HG02642 (cell line): ENCODE measurements around the gene NADSYN1.
A peak's percentile ranks its signal among the peaks of the same experiment; 100 is the strongest.
"Not testable (repeated sequence)": the region's sequence is repeated elsewhere in the genome, so short reads cannot be mapped to it uniquely, and the experiment has no call there.

Source experiments
- ATAC-seq: cut with Tn5 transposase; IDR thresholded peaks from one replicate; pipeline ENCODE4 v1.9.1; 2021; ENCODE audit warnings: mild to moderate bottlenecking; ENCODE audit not compliant: unreplicated experiment, poor library complexity

Gene NADSYN1

GRCh38 chr11:71518506-71519471 is 65.8 kb downstream of the NADSYN1 start:
- no peak for ATAC-seq

- ATAC-seq = no peak
Measured at GRCh38 chr11:71519546-71519945, 66.5 kb downstream of the NADSYN1 start.

- no peak for ATAC-seq
Measured at GRCh38 chr11:71525188-71525937, 72.4 kb downstream of the NADSYN1 start.

GRCh38 chr11:71525938-71526495 is 73.0 kb downstream of the NADSYN1 start:
- no peak for ATAC-seq

GRCh38 chr11:71526796-71527575 is 74.0 kb downstream of the NADSYN1 start, which contains the start of gene KRTAP5-7:
Gene KRTAP5-7, plus strand, starts transcription at chr11:71527267. Its CDS starts 34 bp downstream, at chr11:71527301.
- not testable (repeated sequence) for ATAC-seq

GRCh38 chr11:71527576-71528210 is 74.7 kb downstream of the NADSYN1 start:
- ATAC-seq = no peak

GRCh38 chr11:71530602-71531001 is 77.6 kb downstream of the NADSYN1 start:
- no peak for ATAC-seq

GRCh38 chr11:71532036-71532610 is 79.1 kb downstream of the NADSYN1 start:
- ATAC-seq = no peak

- not testable (repeated sequence) for ATAC-seq
Measured at GRCh38 chr11:71534711-71535608, 82.0 kb downstream of the NADSYN1 start.

GRCh38 chr11:71535825-71536224 is 82.8 kb downstream of the NADSYN1 start:
- ATAC-seq = no peak

GRCh38 chr11:71537537-71537936 is 84.5 kb downstream of the NADSYN1 start:
- ATAC-seq = no peak

- ATAC-seq = not testable (repeated sequence)
Measured at GRCh38 chr11:71537977-71538665, 85.1 kb downstream of the NADSYN1 start, which contains the start of gene KRTAP5-8. Gene KRTAP5-8, plus strand, starts transcription at chr11:71538025. Its CDS starts 31 bp downstream, at chr11:71538056.

GRCh38 chr11:71538666-71538990 is 85.6 kb downstream of the NADSYN1 start:
- no peak for ATAC-seq

- ATAC-seq = no peak
Measured at GRCh38 chr11:71539017-71539416, 86.0 kb downstream of the NADSYN1 start.

- ATAC-seq = not testable (repeated sequence)
Measured at GRCh38 chr11:71539971-71540370, 87.0 kb downstream of the NADSYN1 start.

GRCh38 chr11:71540521-71541304 is 87.7 kb downstream of the NADSYN1 start:
- peak; percentile 60 for ATAC-seq

GRCh38 chr11:71542382-71542781 is 89.4 kb downstream of the NADSYN1 start:
- no peak for ATAC-seq
